CD14-positive monocyte (primary cell): ENCODE results near the gene DPYSL3. TPM values are rescaled to one million over a fixed set of nuclear protein-coding genes. Genes with fewer than 3 reads are reported as not detected.

ENCODE experiments used
- DNase-seq, 3 donors: peaks; one replicate each; pipeline ENCODE4 v3.0.0-alpha.2; 2011 to 2022
- H2AFZ ChIP-seq: 2 replicates; pipeline ENCODE4 v1.6.0; 2012; ENCODE audit warnings: mild to moderate bottlenecking, low read depth, low read length, inconsistent platforms; ENCODE audit not compliant: insufficient read depth, poor library complexity, severe bottlenecking
- H3K27ac ChIP-seq, 2 donors: 1 replicate in 1 of 2; 2 replicates in 1 of 2; pipeline ENCODE4 v1.5.1; 2012 to 2013; ENCODE audit warnings: low read length in 2 of 2, control low read depth in 1 of 2, inconsistent platforms in 1 of 2, low read depth in 1 of 2, mild to moderate bottlenecking in 1 of 2
- H3K27me3 ChIP-seq, 2 donors: one replicate each; pipeline versions ENCODE4 v1.6.0 to v1.6.1; 2011 to 2013; ENCODE audit warnings: low read length in 2 of 2; ENCODE audit not compliant: control insufficient read depth in 2 of 2, insufficient read depth in 2 of 2
- H3K36me3 ChIP-seq, 2 donors: replicated peaks in 1 of 2; 1 replicate in 1 of 2; 2 replicates in 1 of 2; pipeline versions ENCODE4 v1.5.1 to v1.6.1; 2012 to 2013; ENCODE audit warnings: low read length in 2 of 2, control low read depth in 1 of 2, inconsistent platforms in 1 of 2, mild to moderate bottlenecking in 1 of 2; ENCODE audit not compliant: insufficient read depth in 2 of 2, control insufficient read depth in 1 of 2
- H3K4me1 ChIP-seq, 2 donors: 1 replicate in 1 of 2; 2 replicates in 1 of 2; pipeline versions ENCODE4 v1.5.1 to v1.6.1; 2012 to 2013; ENCODE audit warnings: low read length in 2 of 2, control low read depth in 1 of 2, inconsistent platforms in 1 of 2, mild to moderate bottlenecking in 1 of 2, moderate library complexity in 1 of 2; ENCODE audit not compliant: insufficient read depth in 2 of 2, control insufficient read depth in 1 of 2
- H3K4me2 ChIP-seq: replicated peaks from 2 replicates; pipeline ENCODE3; 2012; ENCODE audit warnings: low read length, moderate library complexity, mild to moderate bottlenecking; ENCODE audit not compliant: poor library complexity, severe bottlenecking; ENCODE audit errors: extremely low read depth
- H3K4me3 ChIP-seq, 3 experiments: fragments of 200-600 bp in 1 of 3; sonication (generic) in 1 of 3; replicated peaks in 1 of 3; 1 replicate in 2 of 3; 2 replicates in 1 of 3; pipeline ENCODE4 v1.5.1; 2011 to 2013; ENCODE audit warnings: low read length in 3 of 3, mild to moderate bottlenecking in 3 of 3, control low read depth in 2 of 3, low read depth in 2 of 3, inconsistent platforms in 1 of 3, moderate library complexity in 1 of 3
- H3K79me2 ChIP-seq: 2 replicates; pipeline ENCODE4 v1.6.0; 2012; ENCODE audit warnings: mild to moderate bottlenecking, control low read depth, inconsistent platforms, low read length, moderate library complexity; ENCODE audit not compliant: insufficient read depth
- H3K9ac ChIP-seq: 2 replicates; pipeline ENCODE4 v1.6.0; 2017; ENCODE audit warnings: low read length, mild to moderate bottlenecking; ENCODE audit not compliant: insufficient read depth, poor library complexity, severe bottlenecking
- H3K9me3 ChIP-seq, 2 donors: replicated peaks in 1 of 2; 1 replicate in 1 of 2; 2 replicates in 1 of 2; pipeline versions ENCODE4 v1.5.1 to v1.6.1; 2012 to 2013; ENCODE audit warnings: low read length in 2 of 2, control low read depth in 1 of 2; ENCODE audit not compliant: control insufficient read depth in 1 of 2, insufficient read depth in 1 of 2
- H4K20me1 ChIP-seq: 2 replicates; pipeline ENCODE4 v1.6.0; 2012; ENCODE audit warnings: mild to moderate bottlenecking, low read length, control low read depth, moderate library complexity; ENCODE audit not compliant: insufficient read depth
- H3K27ac Mint-ChIP-seq, 7 donors: one replicate each; pipeline ENCODE4 v1.8.0; 2020; ENCODE audit warnings: mild to moderate bottlenecking in 7 of 7, mixed read lengths in 7 of 7, moderate library complexity in 6 of 7, inconsistent platforms in 2 of 7
- H3K27me3 Mint-ChIP-seq, 3 donors: one replicate each; pipeline ENCODE4 v1.8.0; 2021 to 2022; ENCODE audit warnings: low read depth in 3 of 3, mild to moderate bottlenecking in 3 of 3, mixed read lengths in 3 of 3, moderate library complexity in 3 of 3, inconsistent platforms in 1 of 3
- H3K36me3 Mint-ChIP-seq, 2 donors: one replicate each; pipeline ENCODE4 v1.8.0; 2020; ENCODE audit warnings: mixed read lengths in 2 of 2, inconsistent platforms in 1 of 2, mild to moderate bottlenecking in 1 of 2
- H3K4me1 Mint-ChIP-seq: one replicate; pipeline ENCODE4 v1.8.0; 2020; ENCODE audit warnings: mild to moderate bottlenecking, mixed read lengths
- H3K4me3 Mint-ChIP-seq, 2 donors: one replicate each; pipeline ENCODE4 v1.8.0; 2020; ENCODE audit warnings: mild to moderate bottlenecking in 2 of 2, mixed read lengths in 2 of 2, moderate library complexity in 1 of 2
- H3K9me3 Mint-ChIP-seq, 7 donors: one replicate each; pipeline ENCODE4 v1.8.0; 2020 to 2022; ENCODE audit warnings: mixed read lengths in 7 of 7, mild to moderate bottlenecking in 6 of 7, moderate library complexity in 6 of 7, inconsistent platforms in 2 of 7
- WGBS: methylation state at CpG from one replicate; pipeline ENCODE4 v1.1.5; 2013; ENCODE audit warnings: missing lambda C conversion rate; ENCODE audit not compliant: insufficient coverage; 5-methylcytosine and 5-hydroxymethylcytosine counted together
- intact Hi-C, 2 donors: fragments of 100-400 bp; cut with micrococcal nuclease; formaldehyde crosslinking; loops; one replicate each; pipeline versions ENCODE4 v1.15.0 to v1.15.1; 2023
- polyA plus RNA-seq, 3 donors: library from polyadenylated mRNA; depleted of rRNA in 1 of 3; unstranded in 2 of 3; stranded (reverse) in 1 of 3; fragments of 300-500 nt in 2 of 3; fragments of >200 nt in 1 of 3; fragmentation: Illumina TruSeq in 2 of 3; gene quantifications; 1 replicate in 2 of 3; 2 replicates in 1 of 3; pipeline ENCODE4 v1.2.3, GENCODE V29; 2012 to 2021
- TF ChIP-seq, protein P1 (sequence below): fragments of 200-600 bp; IDR thresholded peaks from one replicate; pipeline ENCODE4 v1.8.0; 2022; ENCODE audit warnings: antibody characterized with exemption, mild to moderate bottlenecking

The DPYSL3 gene
- polyA plus RNA-seq, 3 donors, result 0.05 TPM; not detected in 2

DNA sequence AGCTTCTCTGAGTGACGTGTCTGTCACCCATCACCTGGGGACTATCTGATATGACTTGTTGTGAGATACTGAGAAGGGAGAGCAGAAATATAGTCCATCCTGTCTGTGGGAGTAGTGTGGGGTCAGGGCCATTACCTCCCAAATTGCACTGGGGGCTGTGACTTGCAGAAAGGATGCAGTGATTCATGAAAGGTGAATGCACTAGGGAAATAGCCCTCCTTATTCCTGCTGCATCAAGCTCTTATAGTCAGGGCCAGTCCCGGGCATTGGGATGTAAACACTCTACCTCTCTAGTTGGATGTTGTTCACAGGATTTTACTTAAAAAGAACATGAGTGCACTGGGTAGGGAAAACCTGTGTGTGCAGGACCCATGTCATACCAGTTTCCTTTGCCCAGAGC lies 150.3 kb downstream of the DPYSL3 start:
- H3K9me3 ChIP-seq, result no peaks in the 10 kb centered on the region
- TF ChIP-seq, protein P1, sequence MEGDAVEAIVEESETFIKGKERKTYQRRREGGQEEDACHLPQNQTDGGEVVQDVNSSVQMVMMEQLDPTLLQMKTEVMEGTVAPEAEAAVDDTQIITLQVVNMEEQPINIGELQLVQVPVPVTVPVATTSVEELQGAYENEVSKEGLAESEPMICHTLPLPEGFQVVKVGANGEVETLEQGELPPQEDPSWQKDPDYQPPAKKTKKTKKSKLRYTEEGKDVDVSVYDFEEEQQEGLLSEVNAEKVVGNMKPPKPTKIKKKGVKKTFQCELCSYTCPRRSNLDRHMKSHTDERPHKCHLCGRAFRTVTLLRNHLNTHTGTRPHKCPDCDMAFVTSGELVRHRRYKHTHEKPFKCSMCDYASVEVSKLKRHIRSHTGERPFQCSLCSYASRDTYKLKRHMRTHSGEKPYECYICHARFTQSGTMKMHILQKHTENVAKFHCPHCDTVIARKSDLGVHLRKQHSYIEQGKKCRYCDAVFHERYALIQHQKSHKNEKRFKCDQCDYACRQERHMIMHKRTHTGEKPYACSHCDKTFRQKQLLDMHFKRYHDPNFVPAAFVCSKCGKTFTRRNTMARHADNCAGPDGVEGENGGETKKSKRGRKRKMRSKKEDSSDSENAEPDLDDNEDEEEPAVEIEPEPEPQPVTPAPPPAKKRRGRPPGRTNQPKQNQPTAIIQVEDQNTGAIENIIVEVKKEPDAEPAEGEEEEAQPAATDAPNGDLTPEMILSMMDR, result no peak
- H2AFZ ChIP-seq, result no peak overlapping the region
- Mint-ChIP-seq H3K27me3 (peaks cover 0 to 1% (median 0%) of the 10 kb centered on the region in 3 donors), H3K27ac (no peak overlapping the region), H3K9me3 (peaks cover 0 to 2% (median 0%) of the 10 kb centered on the region in 7 donors), H3K36me3 (no peaks in the 10 kb centered on the region), H3K4me1 (no peaks in the 10 kb centered on the region), H3K4me3 (no peak overlapping the region)
- H3K9ac ChIP-seq, result no peak overlapping the region
- H3K27me3 ChIP-seq, result no peaks in the 10 kb centered on the region
- H3K4me3 ChIP-seq, result no peak overlapping the region
- H3K36me3 ChIP-seq, result no peaks in the 10 kb centered on the region
- DNase-seq, result no peak
- no peaks in the 10 kb centered on the region for H3K4me1 ChIP-seq
- H3K79me2 ChIP-seq, result no peaks in the 10 kb centered on the region
- no peak overlapping the region for H3K27ac ChIP-seq
- intact Hi-C loops, result no loop called here
- no peak overlapping the region for H3K4me2 ChIP-seq
- WGBS, result no CpG with 5 or more reads among the region's 2 CpGs
- H4K20me1 ChIP-seq, result no peaks in the 10 kb centered on the region

DNA sequence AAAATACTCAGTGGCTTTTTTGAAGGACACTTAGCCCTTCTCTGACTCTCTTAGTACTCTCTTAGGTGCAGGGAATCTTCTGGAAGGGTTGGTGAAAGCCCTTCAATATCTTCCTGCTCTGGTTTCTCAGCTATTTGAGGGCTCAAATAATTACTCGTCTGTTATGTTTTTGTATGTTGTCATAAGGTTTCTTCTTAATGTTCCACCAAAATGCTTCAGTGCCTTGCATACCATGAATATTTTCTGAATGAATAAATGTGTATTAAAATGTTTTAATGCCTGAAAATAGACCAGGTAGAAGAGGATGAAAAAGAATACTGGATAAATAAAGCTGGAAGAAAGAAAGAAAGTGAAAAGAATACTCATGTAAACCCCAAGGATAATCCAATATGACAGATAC lies 150.8 kb downstream of the DPYSL3 start:
- Mint-ChIP-seq H3K4me1 (no peaks in the 10 kb centered on the region), H3K36me3 (no peaks in the 10 kb centered on the region), H3K27me3 (peaks cover 0 to 1% (median 0%) of the 10 kb centered on the region in 3 donors), H3K9me3 (peaks cover 0 to 2% (median 0%) of the 10 kb centered on the region in 7 donors), H3K4me3 (no peak overlapping the region), H3K27ac (no peak overlapping the region)
- Histone ChIP-seq H3K4me1 (no peaks in the 10 kb centered on the region), H3K9ac (no peak overlapping the region), H3K4me3 (no peak overlapping the region), H2AFZ (no peak overlapping the region), H3K36me3 (no peaks in the 10 kb centered on the region), H3K27ac (no peak overlapping the region), H3K79me2 (no peaks in the 10 kb centered on the region), H3K27me3 (no peaks in the 10 kb centered on the region), H3K9me3 (no peaks in the 10 kb centered on the region), H3K4me2 (no peak overlapping the region), H4K20me1 (no peaks in the 10 kb centered on the region)
- DNase-seq, result no peak
- intact Hi-C loops, result no loop called here
- TF ChIP-seq, protein P1, result no peak
- no CpG with 5 or more reads among the region's 1 CpG for WGBS
